ENCODE measurements around the gene CFAP73.

Gene CFAP73

GRCh38 chr12:113163030-113163360, 13.5 kb downstream of the CFAP73 start:
- peaks cover 4% of the 10 kb centered on the region for H3K4me1 Mint-ChIP-seq

GRCh38 chr12:113164014-113164413, 14.5 kb downstream of the CFAP73 start:
- DNase-seq (ENCODE audit: low spot score in 2 of 2) (no peak), ATAC-seq (no peak)
- no peak overlapping the region for H3K27ac Mint-ChIP-seq
- peaks cover 4% of the 10 kb centered on the region for H3K4me1 Mint-ChIP-seq
- peaks cover 94% of the 10 kb centered on the region for H3K36me3 Mint-ChIP-seq
- no peak overlapping the region for H3K4me3 Mint-ChIP-seq
- H3K9me3 Mint-ChIP-seq, result no peaks in the 10 kb centered on the region

More at GRCh38 chr12:113163030-113163360, 13.5 kb downstream of the CFAP73 start:
- DNase-seq (ENCODE audit: low spot score in 2 of 2), result no peak
- Mint-ChIP-seq H3K9me3 (no peaks in the 10 kb centered on the region), H3K27ac (peak overlapping the region; percentile 26), H3K4me3 (no peak overlapping the region), H3K36me3 (peaks cover 94% of the 10 kb centered on the region)
- no peak for ATAC-seq

GRCh38 chr12:113165521-113166450, 16.3 kb downstream of the CFAP73 start:
- ATAC-seq (no peak), DNase-seq (ENCODE audit: low spot score in 2 of 2) (no peak)
- Mint-ChIP-seq H3K36me3 (peaks cover 98% of the 10 kb centered on the region), H3K4me3 (no peak overlapping the region), H3K4me1 (peaks cover 4% of the 10 kb centered on the region), H3K27ac (no peak overlapping the region), H3K9me3 (no peaks in the 10 kb centered on the region)

- Mint-ChIP-seq H3K4me3 (no peak overlapping the region), H3K4me1 (no peaks in the 10 kb centered on the region), H3K27ac (no peak overlapping the region), H3K9me3 (no peaks in the 10 kb centered on the region), H3K36me3 (peaks cover 98% of the 10 kb centered on the region)
- DNase-seq (ENCODE audit: low spot score in 2 of 2), result no peak
- no peak for ATAC-seq
Measured at GRCh38 chr12:113167868-113168267, 18.3 kb downstream of the CFAP73 start.

- Mint-ChIP-seq H3K9me3 (no peaks in the 10 kb centered on the region), H3K4me3 (no peak overlapping the region), H3K36me3 (peaks cover 100% of the 10 kb centered on the region), H3K4me1 (peaks cover 5% of the 10 kb centered on the region), H3K27ac (no peak overlapping the region)
- DNase-seq (ENCODE audit: low spot score in 2 of 2) (no peak), ATAC-seq (no peak)
Measured at GRCh38 chr12:113169697-113170096, 20.2 kb downstream of the CFAP73 start.

- ATAC-seq, result no peak
- DNase-seq (ENCODE audit: low spot score in 2 of 2), result no peak
- no peaks in the 10 kb centered on the region for H3K9me3 Mint-ChIP-seq
- peak overlapping the region; percentile 67 for H3K27ac Mint-ChIP-seq
- peaks cover 100% of the 10 kb centered on the region for H3K36me3 Mint-ChIP-seq
- H3K4me1 Mint-ChIP-seq, result peaks cover 9% of the 10 kb centered on the region
- H3K4me3 Mint-ChIP-seq, result no peak overlapping the region
Measured at GRCh38 chr12:113170457-113170856, 20.9 kb downstream of the CFAP73 start.

- Mint-ChIP-seq H3K4me1 (peaks cover 9% of the 10 kb centered on the region), H3K9me3 (no peaks in the 10 kb centered on the region), H3K27ac (peak overlapping the region; percentile 67), H3K4me3 (no peak overlapping the region), H3K36me3 (peaks cover 100% of the 10 kb centered on the region)
- ATAC-seq (no peak), DNase-seq (ENCODE audit: low spot score in 2 of 2) (no peak)
Measured at GRCh38 chr12:113170926-113171325, 21.4 kb downstream of the CFAP73 start.

- no peak for ATAC-seq
- Mint-ChIP-seq H3K4me1 (peaks cover 9% of the 10 kb centered on the region), H3K27ac (no peak overlapping the region), H3K9me3 (no peaks in the 10 kb centered on the region), H3K36me3 (peaks cover 100% of the 10 kb centered on the region), H3K4me3 (no peak overlapping the region)
- no peak for DNase-seq (ENCODE audit: low spot score in 2 of 2)
Measured at GRCh38 chr12:113171543-113171942, 22.0 kb downstream of the CFAP73 start.

GRCh38 chr12:113172185-113172584, 22.7 kb downstream of the CFAP73 start:
- ATAC-seq (no peak), DNase-seq (ENCODE audit: low spot score in 2 of 2) (no peak)
- H3K9me3 Mint-ChIP-seq, result no peaks in the 10 kb centered on the region
- H3K36me3 Mint-ChIP-seq, result peaks cover 100% of the 10 kb centered on the region
- peaks cover 9% of the 10 kb centered on the region for H3K4me1 Mint-ChIP-seq
- peak overlapping the region; percentile 82 for H3K27ac Mint-ChIP-seq
- no peak overlapping the region for H3K4me3 Mint-ChIP-seq

GRCh38 chr12:113173081-113173698, 23.7 kb downstream of the CFAP73 start:
- Mint-ChIP-seq H3K9me3 (no peaks in the 10 kb centered on the region), H3K4me3 (no peak overlapping the region), H3K36me3 (peaks cover 100% of the 10 kb centered on the region), H3K27ac (no peak overlapping the region), H3K4me1 (peaks cover 9% of the 10 kb centered on the region)
- no peak for ATAC-seq
- no peak for DNase-seq (ENCODE audit: low spot score in 2 of 2)

GRCh38 chr12:113174461-113175384, 25.2 kb downstream of the CFAP73 start:
- H3K36me3 Mint-ChIP-seq, result peaks cover 100% of the 10 kb centered on the region
- peaks cover 9% of the 10 kb centered on the region for H3K4me1 Mint-ChIP-seq
- peak; percentile 79 for ATAC-seq
- H3K27ac Mint-ChIP-seq, result peak overlapping the region; percentile 27
- no peaks in the 10 kb centered on the region for H3K9me3 Mint-ChIP-seq
- no peak overlapping the region for H3K4me3 Mint-ChIP-seq
- DNase-seq (ENCODE audit: low spot score in 2 of 2), result peak; percentile 83 to 91

- no peaks in the 10 kb centered on the region for H3K9me3 Mint-ChIP-seq
Measured at GRCh38 chr12:113179023-113179422, 29.5 kb downstream of the CFAP73 start.

GRCh38 chr12:113180333-113180732, 30.8 kb downstream of the CFAP73 start:
- H3K27ac Mint-ChIP-seq, result peak overlapping the region; percentile 67
- H3K9me3 Mint-ChIP-seq, result no peaks in the 10 kb centered on the region
- H3K36me3 Mint-ChIP-seq, result peaks cover 75% of the 10 kb centered on the region
- peaks cover 7% of the 10 kb centered on the region for H3K4me1 Mint-ChIP-seq
- ATAC-seq (no peak), DNase-seq (ENCODE audit: low spot score in 2 of 2) (no peak)
- H3K4me3 Mint-ChIP-seq, result no peak overlapping the region

More at GRCh38 chr12:113179023-113179422, 29.5 kb downstream of the CFAP73 start:
- Mint-ChIP-seq H3K27ac (no peak overlapping the region), H3K36me3 (peaks cover 88% of the 10 kb centered on the region), H3K4me1 (peaks cover 15% of the 10 kb centered on the region), H3K4me3 (no peak overlapping the region)
- ATAC-seq (no peak), DNase-seq (ENCODE audit: low spot score in 2 of 2) (no peak)

- DNase-seq (ENCODE audit: low spot score in 2 of 2) (no peak), ATAC-seq (no peak)
- peaks cover 64% of the 10 kb centered on the region for H3K36me3 Mint-ChIP-seq
- H3K4me1 Mint-ChIP-seq, result peaks cover 16% of the 10 kb centered on the region
- H3K9me3 Mint-ChIP-seq, result no peaks in the 10 kb centered on the region
- no peak overlapping the region for H3K4me3 Mint-ChIP-seq
- H3K27ac Mint-ChIP-seq, result no peak overlapping the region
Measured at GRCh38 chr12:113181975-113182374, 32.5 kb downstream of the CFAP73 start.

- Mint-ChIP-seq H3K36me3 (peaks cover 64% of the 10 kb centered on the region), H3K27ac (peak overlapping the region; percentile 82), H3K4me3 (peak overlapping the region; percentile 84), H3K9me3 (no peaks in the 10 kb centered on the region), H3K4me1 (peaks cover 20% of the 10 kb centered on the region)
- no peak for DNase-seq (ENCODE audit: low spot score in 2 of 2)
- no peak for ATAC-seq
Measured at GRCh38 chr12:113183030-113183589, 33.6 kb downstream of the CFAP73 start.

Measured in stimulated activated effector memory CD8-positive, alpha-beta T cell treated with anti-CD3 and anti-CD28 coated beads, Interleukin-12 subunit alpha, Interleukin-12 subunit beta, amount 100 ng/mL, for 72 hours (primary cell).